AG04450 (cell line): ENCODE results near the gene CLN6. TPM values are rescaled to one million over a fixed set of nuclear protein-coding genes. Genes with fewer than 3 reads are reported as not detected.
"Not testable (repeated sequence)": the region's sequence is repeated elsewhere in the genome, so short reads cannot be mapped to it uniquely, and the experiment has no call there.

ENCODE experiments used
- CTCF ChIA-PET: fragments of 300-600, 350-600 bp; formaldehyde crosslinking; extraction: SDS; loops from one replicate; lab custom pipeline; 2022; ENCODE audit warnings: antibody characterized with exemption, inconsistent platforms; lab: Charles Lee
- POLR2A ChIA-PET: fragments of 350-600 bp; formaldehyde crosslinking; extraction: SDS; loops from one replicate; lab custom pipeline; 2021; ENCODE audit warnings: antibody characterized with exemption, inconsistent platforms; lab: Yijun Ruan, JAX
- DNase-seq: peaks from one replicate; pipeline ENCODE4 v3.0.0-alpha.2; 2011; ENCODE audit warnings: low read depth, low spot score
- H3K27ac ChIP-seq: one replicate; pipeline ENCODE4 v1.5.1; 2012; ENCODE audit warnings: low read depth, low read length, control low read depth
- H3K27me3 ChIP-seq: one replicate; pipeline ENCODE4 v1.6.0; 2012; ENCODE audit warnings: low read length; ENCODE audit not compliant: control insufficient read depth, insufficient read depth
- H3K4me3 ChIP-seq: 2 replicates; pipeline ENCODE4 v1.5.1; 2011; ENCODE audit warnings: mild to moderate bottlenecking, low read depth, low read length, control low read depth
- H3K9me3 ChIP-seq: 2 replicates; pipeline ENCODE4 v1.5.1; 2012; ENCODE audit warnings: low read length; ENCODE audit not compliant: control insufficient read depth, insufficient read depth
- CTCF ChIP-seq: IDR thresholded peaks from 2 replicates; pipeline ENCODE4 v1.5.1; 2011; ENCODE audit warnings: low read depth, low read length, control low read depth, inconsistent platforms
- polyA plus RNA-seq: library from polyadenylated mRNA; depleted of rRNA; stranded (reverse); fragments of >200 nt; gene quantifications from 2 replicates; pipeline ENCODE4 v1.2.3, GENCODE V29; 2011

Gene CLN6
- polyA plus RNA-seq, 1 experiment = 13.0 TPM

GRCh38 chr15:68214838-68215254 is 14.7 kb downstream of the CLN6 start:
- Histone ChIP-seq H3K9me3 (no peaks in the 10 kb centered on the region; the same call in 1 of the 2 replicates), H3K27me3 (no peaks in the 10 kb centered on the region), H3K4me3 (no peak overlapping the region), H3K27ac (no peak overlapping the region)
- CTCF ChIA-PET = no interaction called here
- POLR2A ChIA-PET = no interaction called here
- DNase-seq = no peak
- no peak for TF ChIP-seq CTCF

DNA sequence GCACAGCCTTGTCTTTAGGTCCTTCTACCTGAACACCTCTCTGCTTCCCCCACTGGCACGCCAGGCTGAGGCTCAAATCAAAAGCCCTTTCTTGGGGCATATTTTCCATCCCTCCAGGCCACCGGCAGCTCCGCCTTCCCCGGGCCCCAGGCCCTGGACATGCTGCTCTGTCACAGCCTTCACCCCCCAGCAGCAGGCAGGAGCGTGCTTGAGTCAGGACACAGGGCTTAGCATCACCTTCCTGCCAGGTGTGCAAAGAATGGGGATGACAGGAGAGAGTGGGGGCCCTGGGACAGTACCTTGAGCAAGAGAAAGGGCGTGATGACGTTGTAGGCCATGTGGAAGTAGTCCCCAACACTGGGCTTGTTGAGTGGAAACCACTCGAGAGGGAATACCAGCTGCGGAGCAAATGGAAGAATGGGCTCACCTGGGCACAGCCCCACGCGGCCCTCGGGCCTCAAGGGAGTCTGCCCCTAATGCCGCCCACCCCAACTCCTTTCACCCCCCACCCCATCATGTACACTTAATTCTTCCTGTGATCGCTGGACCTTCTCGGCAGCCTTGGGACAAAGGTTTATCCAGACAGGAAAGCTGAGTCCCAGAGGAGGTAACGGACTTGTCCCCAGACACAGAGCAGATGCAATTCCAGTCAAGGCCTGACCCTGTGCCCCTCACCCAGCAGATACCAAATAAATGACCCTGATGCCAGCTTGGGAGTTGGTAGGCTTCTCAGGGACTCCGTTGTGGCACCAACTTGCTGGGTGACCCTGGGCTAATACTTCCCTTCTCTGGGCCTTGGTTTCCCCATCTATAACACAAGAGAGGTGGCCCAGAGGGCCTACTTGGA is 15.3 kb downstream of the CLN6 start:
- H3K9me3 ChIP-seq = no peaks in the 10 kb centered on the region; the same call in 1 of the 2 replicates
- CTCF ChIA-PET = no interaction called here
- H3K27ac ChIP-seq = no peak overlapping the region
- no peak for DNase-seq
- no peak for TF ChIP-seq CTCF
- H3K27me3 ChIP-seq = no peaks in the 10 kb centered on the region
- POLR2A ChIA-PET = no interaction called here
- H3K4me3 ChIP-seq = no peak overlapping the region

DNA sequence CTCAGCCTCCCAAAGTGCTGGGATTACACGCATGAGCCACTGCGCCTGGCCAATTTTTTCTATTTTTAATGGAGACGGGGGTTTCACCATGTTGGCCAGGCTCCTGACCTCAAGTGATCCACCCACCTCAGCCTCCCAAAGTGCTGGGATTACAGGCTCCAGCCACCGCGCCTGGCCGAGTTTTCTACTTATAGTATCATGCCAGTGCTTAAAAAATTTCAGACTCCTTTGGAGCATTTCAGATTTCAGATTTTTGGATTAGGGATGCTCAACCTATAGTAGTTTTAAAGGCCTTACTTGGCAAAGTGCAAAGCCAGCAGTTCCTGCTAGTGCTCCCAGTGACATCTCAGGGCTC is 16.1 kb downstream of the CLN6 start:
- H3K27ac ChIP-seq, H3K4me3 ChIP-seq, POLR2A ChIA-PET, H3K9me3 ChIP-seq, H3K27me3 ChIP-seq, DNase-seq, CTCF ChIA-PET: not testable (repeated sequence)

GRCh38 chr15:68211656-68212320 is 17.7 kb downstream of the CLN6 start:
- H3K27ac ChIP-seq = no peak overlapping the region
- no peak for DNase-seq
- ChIA-PET CTCF (interaction anchor here (0.9 to 2.2 kb wide), 4 partner anchors 16 to 371 kb away, joined by 3 to 6 read pairs (median 4); no protein-coding TSS in a partner anchor), POLR2A (no interaction called here)
- no peak for TF ChIP-seq CTCF
- H3K27me3 ChIP-seq = no peaks in the 10 kb centered on the region
- no peaks in the 10 kb centered on the region; the same call in 1 of the 2 replicates for H3K9me3 ChIP-seq
- no peak overlapping the region for H3K4me3 ChIP-seq

GRCh38 chr15:68210821-68211655 is 18.5 kb downstream of the CLN6 start:
- 0 out of 2 replicates have a peak overlapping the region, but pooled peaks have one; percentile 4 for H3K4me3 ChIP-seq
- CTCF ChIA-PET = interaction anchor here (0.6 to 2.2 kb wide), 16 partner anchors 9 to 655 kb away, joined by 3 to 21 read pairs (median 4); no protein-coding TSS in a partner anchor

More at GRCh38 chr15:68210821-68211655, 18.5 kb downstream of the CLN6 start:
- Histone ChIP-seq H3K27ac (no peak overlapping the region), H3K27me3 (no peaks in the 10 kb centered on the region), H3K9me3 (no peaks in the 10 kb centered on the region; the same call in 1 of the 2 replicates)
- POLR2A ChIA-PET = no interaction called here
- TF ChIP-seq CTCF = peak; percentile 85
- DNase-seq = no peak
